GM12801 (cell line): ENCODE results near the gene KIZ.

Experiments
- TF ChIP-seq, protein P1 (sequence below): IDR thresholded peaks from one replicate; pipeline ENCODE4 v1.5.1; 2011; ENCODE audit warnings: control low read depth; ENCODE audit not compliant: insufficient read length; ENCODE audit errors: extremely low read depth

KIZ gene

DNA sequence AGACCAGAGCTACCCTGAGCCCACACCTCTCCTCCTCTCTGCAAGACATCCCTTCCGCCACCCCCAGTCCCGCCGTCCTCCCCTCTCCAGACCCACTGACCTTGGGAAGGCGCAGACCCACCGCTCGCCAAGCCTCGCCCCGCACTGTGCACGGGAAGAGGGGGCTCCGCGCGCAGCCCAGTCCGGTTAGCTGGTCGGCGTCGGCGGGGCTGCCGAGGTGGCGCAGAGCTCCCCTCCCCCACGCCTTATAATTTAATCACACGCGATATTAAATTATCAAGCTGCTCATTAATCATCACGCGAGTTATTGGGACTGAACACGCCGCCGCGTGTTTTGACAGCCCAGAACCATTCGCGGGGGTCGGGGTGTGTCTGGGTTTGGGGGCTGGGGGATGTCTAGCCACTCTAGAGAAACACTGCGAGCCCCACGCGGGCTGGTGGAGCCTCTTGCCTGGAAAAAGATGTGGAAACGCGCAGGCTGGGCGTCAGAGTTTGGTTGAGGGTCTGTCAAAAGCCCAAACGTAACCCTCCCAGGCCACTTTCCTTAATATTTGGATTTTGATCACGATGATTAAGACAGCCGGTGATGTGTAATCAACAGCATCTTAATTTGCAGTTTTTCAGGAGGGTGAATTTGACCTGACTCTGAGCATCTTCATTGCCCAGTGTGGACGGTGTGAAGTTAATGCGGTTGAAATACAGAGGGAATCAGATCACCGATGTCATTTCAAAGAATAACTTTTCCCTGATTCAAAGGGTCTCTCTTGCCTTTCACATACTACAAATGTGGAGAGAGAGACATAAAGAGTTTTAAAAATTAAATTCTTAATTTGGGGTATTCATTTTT lies 19.5 kb upstream of the KIZ start, which contains the start of gene LINC00237:
Gene LINC00237 (minus strand): TSS at position 188 of the 847 bp plus-strand sequence.
- TF ChIP-seq, protein P1, sequence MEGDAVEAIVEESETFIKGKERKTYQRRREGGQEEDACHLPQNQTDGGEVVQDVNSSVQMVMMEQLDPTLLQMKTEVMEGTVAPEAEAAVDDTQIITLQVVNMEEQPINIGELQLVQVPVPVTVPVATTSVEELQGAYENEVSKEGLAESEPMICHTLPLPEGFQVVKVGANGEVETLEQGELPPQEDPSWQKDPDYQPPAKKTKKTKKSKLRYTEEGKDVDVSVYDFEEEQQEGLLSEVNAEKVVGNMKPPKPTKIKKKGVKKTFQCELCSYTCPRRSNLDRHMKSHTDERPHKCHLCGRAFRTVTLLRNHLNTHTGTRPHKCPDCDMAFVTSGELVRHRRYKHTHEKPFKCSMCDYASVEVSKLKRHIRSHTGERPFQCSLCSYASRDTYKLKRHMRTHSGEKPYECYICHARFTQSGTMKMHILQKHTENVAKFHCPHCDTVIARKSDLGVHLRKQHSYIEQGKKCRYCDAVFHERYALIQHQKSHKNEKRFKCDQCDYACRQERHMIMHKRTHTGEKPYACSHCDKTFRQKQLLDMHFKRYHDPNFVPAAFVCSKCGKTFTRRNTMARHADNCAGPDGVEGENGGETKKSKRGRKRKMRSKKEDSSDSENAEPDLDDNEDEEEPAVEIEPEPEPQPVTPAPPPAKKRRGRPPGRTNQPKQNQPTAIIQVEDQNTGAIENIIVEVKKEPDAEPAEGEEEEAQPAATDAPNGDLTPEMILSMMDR: no peak

- TF ChIP-seq, protein P1: no peak
Measured at GRCh38 chr20:21109144-21109543, 16.7 kb upstream of the KIZ start.

DNA sequence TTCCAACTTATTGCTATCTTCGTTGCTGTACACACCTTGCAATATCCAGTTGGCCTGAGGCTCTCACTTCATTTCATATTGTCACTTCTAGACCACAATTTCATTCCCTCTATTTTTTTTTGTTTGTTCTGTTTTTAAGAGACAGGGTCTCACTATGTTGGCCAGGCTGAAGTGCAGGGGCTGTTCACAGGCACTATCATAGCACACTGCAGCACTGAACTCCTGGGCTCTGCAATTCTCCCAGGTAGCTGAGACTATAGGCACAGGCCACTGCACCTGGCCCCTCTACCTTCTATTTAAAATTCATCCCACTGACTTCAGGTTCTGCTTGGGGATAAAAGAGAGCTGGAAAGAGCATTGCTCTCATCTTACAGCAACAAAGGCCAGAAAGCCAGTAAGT lies 15.1 kb upstream of the KIZ start:
- TF ChIP-seq, protein P1: no peak

DNA sequence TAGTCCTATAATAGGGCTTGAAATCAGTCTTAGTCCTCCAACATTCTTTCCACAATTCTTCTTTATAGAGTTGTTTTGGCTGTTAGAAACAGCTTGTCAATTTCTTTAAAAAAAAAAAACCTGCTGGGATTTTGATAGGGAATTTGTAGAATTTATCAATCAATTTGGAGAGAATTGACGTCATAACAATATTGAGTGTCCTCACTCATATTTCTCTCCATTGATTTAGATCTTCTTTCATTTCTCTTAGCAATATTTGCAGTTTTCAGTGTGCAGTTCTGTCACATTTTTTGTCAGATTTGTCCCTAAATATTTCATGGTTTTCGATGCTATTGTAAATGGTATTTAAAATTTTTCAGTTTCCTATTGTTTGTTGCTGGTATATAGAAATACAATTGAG lies 14.5 kb upstream of the KIZ start:
- TF ChIP-seq, protein P1: no peak

- TF ChIP-seq, protein P1: no peak
Measured at GRCh38 chr20:21113697-21114096, 12.2 kb upstream of the KIZ start.

DNA sequence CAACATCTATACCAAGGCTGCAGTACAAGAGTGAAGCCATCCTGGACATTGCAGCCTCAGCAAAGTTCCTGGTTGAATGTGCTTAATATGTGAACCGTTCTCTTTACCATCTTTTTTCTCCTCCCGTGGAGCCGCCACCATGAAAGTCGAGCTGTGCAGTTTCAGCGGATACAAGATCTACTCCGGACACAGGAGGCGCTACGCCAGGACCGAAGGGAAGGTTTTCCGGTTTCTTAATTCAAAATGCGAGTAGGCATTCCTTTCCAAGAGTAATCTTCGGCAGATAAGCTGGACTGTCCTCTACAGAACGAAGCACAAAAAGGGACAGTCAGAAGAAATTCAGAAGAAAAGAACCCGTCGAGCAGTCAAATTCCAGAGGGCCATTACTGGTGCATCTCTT lies 11.3 kb upstream of the KIZ start:
- TF ChIP-seq, protein P1: no peak

DNA sequence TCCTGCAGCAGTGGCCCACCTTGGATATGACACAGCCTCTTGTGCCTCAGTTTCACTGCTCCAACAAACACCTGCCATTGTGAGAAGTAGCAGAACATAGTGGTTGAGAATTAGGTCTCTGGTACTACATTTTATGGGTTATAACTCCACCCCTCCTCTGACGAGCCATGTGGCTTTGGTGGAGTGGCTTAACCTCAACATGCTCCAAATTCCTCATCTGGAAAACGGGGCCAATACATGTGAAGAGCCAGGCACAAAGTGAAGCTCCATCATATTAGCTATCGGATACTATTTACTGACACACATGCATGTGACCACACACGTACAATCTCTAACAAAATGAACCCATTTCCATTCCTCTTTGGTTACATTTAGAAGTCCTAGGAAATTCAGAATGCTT lies 8.4 kb upstream of the KIZ start:
- TF ChIP-seq, protein P1: no peak
